Fibroblast of mammary gland (primary cell): ENCODE measurements around the gene CHCHD5.

Experiments
- DNase-seq: peaks from one replicate; pipeline ENCODE4 v3.0.0-alpha.2; 2010; ENCODE audit warnings: low read depth
- H3K4me3 ChIP-seq: 2 replicates; pipeline ENCODE4 v1.5.1; 2011; ENCODE audit warnings: low read depth, mild to moderate bottlenecking, low read length, moderate library complexity; ENCODE audit not compliant: control insufficient read depth
- CTCF ChIP-seq: conservative IDR thresholded peaks from 2 replicates; pipeline ENCODE4 v1.5.1; 2011; ENCODE audit warnings: low read depth, low read length, inconsistent platforms; ENCODE audit not compliant: control insufficient read depth, insufficient read depth

Gene CHCHD5

GRCh38 chr2:112622528-112622849 lies 38.1 kb downstream of the CHCHD5 start:
- H3K4me3 ChIP-seq, result no peak overlapping the region
- peak; percentile 99 for DNase-seq
- TF ChIP-seq CTCF, result no peak

- TF ChIP-seq CTCF, result no peak
- peak overlapping the region; percentile 31 for H3K4me3 ChIP-seq
- DNase-seq, result peak; percentile 96
Observed at GRCh38 chr2:112623913-112624777, 39.7 kb downstream of the CHCHD5 start.

GRCh38 chr2:112625474-112626114 lies 41.2 kb downstream of the CHCHD5 start:
- peak overlapping the region; percentile 11 for H3K4me3 ChIP-seq
- no peak for DNase-seq
- no peak for TF ChIP-seq CTCF

GRCh38 chr2:112626604-112627059 lies 42.2 kb downstream of the CHCHD5 start:
- peak; percentile 78 for DNase-seq
- peak; percentile 92 for TF ChIP-seq CTCF
- peak overlapping the region; percentile 40 for H3K4me3 ChIP-seq

- DNase-seq, result peak; percentile 97
- no peak for TF ChIP-seq CTCF
- H3K4me3 ChIP-seq, result peak overlapping the region; percentile 40
Observed at GRCh38 chr2:112627060-112628040, 42.9 kb downstream of the CHCHD5 start.

- no peak overlapping the region for H3K4me3 ChIP-seq
- no peak for TF ChIP-seq CTCF
- peak; percentile 58 for DNase-seq
Observed at GRCh38 chr2:112629224-112629623, 44.8 kb downstream of the CHCHD5 start.
